GM04503 (cell line): ENCODE results near the gene ADAMTS1.

ENCODE experiments used
- DNase-seq: peaks from one replicate; pipeline ENCODE4 v3.0.0-alpha.2; 2012; ENCODE audit warnings: low read depth

The ADAMTS1 gene

DNA sequence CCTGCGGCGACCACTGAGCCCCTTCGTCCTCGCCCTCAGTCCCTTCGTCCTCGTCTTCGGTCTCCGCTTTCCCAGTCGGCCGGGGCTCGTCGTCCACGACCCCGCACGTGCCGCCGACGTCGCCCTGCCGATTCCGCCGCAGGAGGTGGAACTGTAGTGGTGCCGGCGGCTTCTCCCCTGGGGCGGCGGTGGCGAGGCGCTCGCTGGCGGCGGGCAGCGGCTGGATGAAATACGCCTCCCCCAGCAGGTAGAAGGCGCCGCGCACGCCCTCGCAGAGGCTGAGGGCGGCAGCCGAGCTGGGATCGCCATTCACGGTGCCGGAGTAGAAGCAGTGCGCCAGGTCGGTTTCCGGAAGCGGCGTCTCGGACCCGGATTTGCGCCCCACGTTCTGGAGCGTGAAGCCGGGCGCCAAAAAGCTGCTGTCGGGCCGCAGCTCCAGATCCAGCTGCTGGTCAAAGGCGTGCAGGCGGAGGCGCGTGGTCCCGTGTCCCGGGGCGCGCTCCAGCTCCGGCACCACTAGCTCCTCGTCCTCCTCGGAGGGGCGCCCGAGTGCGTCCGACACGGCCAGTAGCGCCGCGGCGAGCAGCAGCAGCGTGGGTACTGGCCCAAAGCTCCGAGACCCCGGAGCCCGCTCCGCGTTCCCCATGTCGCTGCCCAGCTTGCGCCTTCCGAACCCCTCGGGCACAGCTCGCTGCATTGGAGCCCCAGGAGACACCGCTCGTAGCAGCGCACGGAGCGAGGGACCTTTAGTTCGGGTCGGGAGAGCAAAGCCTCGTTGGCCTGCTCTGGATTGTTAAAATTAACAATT lies 747 bp downstream of the ADAMTS1 start:
- no peak for DNase-seq

DNA sequence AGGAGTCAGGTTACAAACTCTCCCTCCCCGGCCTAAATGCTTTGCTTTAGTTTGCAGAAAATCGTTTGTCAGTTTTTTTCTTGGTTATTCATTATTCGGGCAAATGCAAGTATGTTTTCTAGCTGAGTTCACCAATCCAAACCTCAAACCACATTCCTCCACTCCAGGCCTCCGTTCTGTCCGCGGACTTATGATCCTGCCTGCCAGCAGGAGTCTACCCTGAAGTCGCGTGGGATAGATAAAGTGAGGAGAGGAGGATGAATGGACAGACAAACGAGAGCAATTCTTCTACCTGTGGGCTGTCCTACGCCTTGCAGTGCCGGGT lies 1.3 kb downstream of the ADAMTS1 start:
- peak; percentile 22 for DNase-seq

DNA sequence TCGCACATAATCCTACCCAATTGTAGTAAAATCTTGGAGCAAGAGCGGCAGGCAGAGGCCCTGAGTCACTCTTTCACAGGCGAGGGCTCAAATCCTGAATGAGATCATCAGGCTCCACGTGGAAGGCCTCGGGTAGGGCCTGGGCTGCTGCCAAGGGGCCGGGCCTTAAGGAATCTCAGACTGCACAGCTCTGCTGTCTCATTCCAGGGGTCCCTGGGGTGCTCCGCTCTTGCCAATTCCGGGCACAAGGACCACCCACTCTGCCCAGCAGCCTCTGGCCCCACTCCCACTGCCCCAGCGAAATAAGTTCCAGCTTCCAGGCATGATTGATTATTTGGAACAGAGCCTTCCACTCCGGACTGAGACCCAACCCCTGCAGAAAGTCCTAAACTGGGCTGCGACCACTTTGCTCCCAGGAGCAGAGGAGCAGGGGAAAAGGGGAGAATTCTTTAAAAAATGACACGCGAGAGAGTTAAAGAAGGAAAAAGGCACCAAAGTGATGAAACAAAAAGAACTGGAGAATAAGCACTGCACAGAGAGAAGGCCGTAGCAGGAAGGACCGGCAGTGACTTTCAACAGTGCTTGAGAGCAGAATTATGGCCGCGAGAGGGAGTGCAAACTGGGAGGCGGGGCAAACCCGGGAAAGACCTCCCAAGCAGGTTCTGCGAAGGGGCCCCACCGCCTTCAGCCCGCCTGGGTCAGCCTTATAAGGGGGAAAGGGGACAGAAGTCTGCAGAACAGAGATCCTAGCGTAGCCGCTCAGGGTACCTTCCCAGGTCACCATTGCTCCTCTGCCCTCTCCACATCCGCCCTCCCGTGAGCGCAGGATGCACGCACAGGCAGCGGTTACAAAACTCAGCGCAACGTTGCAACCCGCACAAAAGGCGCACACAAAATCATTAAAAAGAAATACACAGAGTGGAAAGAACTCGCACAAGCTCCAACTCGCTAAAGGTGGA lies 2.0 kb downstream of the ADAMTS1 start:
- peak; percentile 81 for DNase-seq

DNA sequence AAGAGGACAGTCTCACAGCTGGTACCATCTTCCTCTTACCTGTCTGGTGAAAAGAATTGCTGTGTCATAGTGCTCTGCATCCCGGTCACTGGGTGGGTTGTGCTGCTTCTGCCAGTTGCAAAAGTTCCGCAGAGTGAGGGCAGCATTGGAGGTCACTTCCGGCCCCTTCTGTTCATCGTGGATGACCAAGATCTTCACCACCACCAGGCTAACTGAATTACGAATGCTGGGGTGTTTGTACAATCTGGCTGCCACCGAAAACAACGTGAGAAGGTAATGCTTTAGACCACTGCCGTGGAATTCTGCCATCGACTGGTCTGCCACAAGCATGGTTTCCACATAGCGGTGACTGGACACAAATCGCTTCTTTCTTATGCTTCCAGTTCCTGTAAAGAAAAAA lies 2.9 kb downstream of the ADAMTS1 start:
- peak; percentile 29 for DNase-seq

DNA sequence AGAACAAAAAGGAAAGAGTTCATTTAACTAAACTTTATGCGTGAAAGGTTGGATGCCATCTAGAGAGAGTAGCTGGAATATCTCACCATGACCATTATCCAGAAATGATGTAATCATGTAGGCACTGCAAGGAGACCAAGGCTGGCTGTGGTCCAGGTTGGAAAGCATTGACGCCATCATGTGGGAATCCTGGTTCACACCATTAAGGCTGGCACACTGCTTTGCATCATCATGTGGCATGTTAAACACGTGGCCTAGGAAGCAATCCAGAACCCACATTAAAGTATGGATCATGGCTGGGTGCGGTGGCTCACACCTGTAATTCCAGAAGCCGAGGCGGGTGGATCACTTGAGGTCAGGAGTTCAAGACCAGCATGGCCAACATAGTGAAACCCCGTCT lies 4.3 kb downstream of the ADAMTS1 start:
- peak; percentile 54 for DNase-seq

DNA sequence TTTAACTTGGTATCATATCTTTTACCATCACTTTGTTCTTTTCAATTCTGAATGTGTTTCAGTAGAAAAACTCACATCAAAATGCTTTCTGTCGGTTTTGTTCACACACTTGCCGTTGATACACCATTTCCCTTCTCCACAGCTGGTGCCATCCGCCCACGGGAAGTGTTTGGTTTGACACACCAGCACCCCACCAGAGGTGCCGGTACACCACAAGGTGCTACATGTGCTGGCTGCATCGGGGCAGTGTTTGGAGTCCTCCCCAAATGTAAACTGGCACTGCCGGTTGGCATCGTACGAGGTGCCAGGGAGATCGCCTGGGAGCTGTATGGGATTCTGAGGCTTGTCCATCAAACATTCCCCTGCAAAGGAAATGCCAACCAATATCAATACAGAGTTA lies 5.0 kb downstream of the ADAMTS1 start:
- no peak for DNase-seq

DNA sequence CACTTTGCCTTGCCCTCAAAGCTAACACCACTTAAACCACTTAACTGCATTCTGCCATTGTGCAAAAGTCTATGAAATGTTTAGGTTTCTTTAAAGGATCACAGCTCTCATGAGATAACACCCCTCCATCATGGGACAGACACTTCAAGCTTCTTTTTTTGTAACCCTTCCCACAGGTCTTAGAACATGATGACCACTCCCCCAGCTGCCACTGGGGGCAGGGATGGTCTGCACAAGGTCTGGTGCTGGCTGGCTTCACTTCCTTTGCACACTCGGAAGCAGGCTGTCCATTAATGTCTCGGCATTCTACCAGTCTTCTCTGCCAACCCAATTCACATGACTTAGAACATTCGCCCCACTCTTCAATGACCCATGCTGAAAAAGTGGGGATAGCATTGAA lies 7.7 kb downstream of the ADAMTS1 start:
- no peak for DNase-seq

DNA sequence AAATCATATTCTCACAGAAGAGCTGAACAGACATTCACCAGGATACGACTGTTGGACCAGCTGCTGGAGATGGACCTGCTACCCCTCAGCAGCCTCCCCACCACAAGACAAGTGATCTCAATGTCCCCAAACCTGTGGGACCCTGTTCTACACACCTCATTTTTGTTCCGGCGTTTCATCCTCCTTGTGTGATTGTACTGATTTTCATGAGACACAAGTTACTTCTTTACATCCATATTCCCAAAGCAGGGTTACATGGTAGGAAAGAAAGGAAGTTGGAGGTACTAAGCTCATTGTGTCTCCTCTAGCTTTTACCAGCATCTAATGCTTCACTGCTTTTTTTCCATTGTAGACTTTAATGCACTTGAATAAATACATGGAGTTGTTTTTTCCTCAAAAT lies 8.7 kb downstream of the ADAMTS1 start:
- no peak for DNase-seq

DNA sequence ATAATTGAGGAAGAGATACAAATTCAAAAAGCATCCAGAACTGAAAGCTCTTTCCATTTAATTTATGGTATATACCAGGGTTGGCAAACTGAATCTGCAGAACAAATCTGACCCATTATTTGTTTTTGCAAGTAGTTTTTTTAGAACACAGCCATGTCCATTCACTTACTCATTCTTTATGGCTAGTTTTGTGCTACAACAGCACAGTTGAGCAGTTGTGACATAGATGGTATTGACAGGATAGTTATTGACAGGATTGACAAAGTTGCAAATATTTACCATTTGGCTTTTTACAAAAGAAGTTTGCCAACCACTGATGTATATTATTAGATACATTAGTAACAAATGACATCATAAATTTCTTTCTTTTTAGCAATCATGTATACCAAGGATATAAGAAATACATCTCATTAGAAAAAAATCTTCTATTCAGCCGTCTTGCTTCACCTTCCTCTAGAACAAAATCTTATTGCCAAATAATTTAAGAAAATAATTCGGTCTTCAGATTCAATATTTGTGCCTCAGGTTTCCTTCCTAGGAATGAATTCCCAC lies 9.4 kb downstream of the ADAMTS1 start:
- DNase-seq = no peak

DNA sequence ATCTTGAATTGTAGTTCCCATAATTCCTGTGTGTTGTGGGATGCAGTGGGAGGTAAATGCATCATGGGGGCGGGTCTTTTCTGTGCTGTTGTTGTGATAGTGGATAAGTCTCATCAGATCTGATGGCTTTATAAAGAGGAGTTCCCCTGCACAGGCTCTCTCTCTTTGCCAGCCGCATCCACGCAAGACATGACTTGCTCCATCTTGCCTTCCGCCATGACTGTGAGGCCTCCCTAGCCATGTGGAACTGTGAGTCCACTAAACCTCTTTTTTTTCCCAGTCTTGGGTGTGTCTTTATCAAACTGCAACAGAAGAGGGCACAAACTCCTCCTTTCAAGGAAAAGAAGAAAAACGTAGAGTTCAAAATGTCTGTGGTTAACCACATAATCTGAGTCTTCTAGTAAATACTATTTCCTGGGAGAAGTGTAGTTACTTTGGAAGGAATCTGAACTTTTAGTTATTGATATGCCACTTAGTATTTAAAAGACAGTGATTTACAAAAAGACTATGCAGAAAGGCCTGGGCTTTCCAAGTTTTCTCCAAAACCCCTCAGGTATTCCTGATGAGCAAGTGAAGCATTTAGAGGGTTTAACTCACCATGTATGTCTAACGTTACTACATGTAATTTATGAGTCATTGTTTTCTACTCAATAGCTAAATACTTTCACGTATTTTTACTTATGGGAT lies 10.0 kb downstream of the ADAMTS1 start:
- peak; percentile 78 for DNase-seq

DNA sequence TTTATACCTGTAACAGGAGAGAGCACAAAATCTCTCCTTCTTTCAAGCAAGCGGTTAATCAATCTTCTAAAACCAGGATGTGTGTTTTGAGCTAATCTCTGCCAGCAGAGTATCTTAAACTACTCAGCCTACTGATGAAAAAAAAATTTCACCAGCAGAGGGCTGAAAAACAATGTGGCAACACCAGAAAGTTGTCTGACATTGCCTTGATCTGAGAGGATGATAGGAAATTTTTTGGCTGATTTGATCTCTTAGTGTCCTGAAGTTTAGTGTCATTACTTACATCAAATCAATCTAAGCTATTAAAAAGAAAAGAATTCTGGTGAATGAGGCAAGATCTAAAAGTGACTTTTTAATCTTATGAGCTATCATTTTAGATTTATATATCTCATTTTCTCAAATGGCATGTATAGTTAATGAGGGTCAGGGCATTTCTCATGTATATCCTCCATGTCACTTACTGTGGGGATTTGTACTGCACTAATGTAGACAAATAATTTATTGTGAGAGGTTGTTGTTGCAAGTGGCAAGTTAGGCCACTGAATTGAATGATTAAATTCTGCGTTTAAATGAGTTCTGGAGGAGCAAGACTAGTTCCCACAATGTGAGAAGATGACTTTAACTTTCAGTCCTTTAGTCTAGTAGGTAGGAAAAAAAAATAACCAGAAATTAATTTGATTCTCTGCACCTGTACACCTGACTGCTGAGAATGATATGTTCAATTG lies 10.9 kb downstream of the ADAMTS1 start:
- DNase-seq = no peak

DNA sequence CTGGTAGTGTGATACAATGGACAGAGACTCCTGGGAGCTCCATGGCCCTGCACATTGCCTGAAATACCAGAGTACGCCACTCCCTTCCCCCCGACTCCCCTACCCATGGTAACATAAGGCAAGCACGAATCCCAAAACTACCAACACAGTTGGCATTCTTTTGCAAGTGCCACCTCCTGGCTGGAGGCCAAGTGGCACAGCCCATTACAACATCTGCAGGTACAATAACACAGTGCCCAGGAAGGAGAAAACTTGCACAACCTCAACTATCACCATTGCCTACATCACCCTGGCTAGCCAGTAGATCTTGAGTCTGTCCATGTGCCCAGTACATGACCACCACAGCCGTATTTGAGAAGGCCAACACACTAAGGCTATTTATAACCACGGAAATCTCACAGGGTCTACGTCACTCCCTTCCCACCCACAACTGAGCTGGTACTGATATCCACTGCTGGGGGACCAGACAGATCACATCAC lies 11.7 kb downstream of the ADAMTS1 start:
- DNase-seq = no peak

DNA sequence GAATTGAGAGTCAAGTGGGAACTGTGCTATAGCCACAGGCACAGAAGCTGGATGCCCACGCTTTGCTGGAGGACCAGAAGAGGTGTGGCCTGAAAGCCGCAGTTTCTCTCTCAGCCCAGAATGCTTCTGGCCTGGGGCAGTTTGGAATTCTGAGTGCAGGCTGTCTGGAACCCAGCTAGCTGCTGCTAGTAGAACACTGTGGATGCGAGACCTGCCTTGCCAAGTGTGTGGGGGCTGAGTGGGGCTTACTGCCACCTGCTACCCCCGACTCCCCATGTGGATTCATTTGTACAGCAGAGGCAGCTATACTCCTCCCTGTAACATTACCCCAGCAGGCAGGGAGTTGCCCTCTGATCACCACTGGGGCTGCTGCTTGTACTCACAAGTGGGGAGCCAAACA lies 12.2 kb downstream of the ADAMTS1 start:
- no peak for DNase-seq

DNA sequence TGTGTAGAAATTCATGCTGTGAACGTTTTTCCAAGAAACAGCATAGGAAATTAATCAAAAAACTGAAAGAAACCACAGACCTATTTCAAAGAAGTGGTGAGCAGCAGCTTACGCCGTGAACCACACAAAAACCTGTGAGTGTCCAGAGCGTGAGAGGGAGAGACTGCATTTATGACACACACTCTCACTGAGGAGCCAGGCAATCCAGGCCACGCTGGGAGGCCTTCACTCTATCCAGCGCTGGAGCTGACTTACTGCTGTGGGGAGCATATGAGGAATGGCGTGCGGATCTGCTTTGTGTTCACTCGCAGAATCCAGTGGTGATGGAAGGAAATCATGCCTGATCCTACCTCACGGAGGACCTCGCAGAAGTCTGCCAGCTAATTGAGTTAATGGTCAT lies 12.7 kb downstream of the ADAMTS1 start:
- DNase-seq = no peak

DNA sequence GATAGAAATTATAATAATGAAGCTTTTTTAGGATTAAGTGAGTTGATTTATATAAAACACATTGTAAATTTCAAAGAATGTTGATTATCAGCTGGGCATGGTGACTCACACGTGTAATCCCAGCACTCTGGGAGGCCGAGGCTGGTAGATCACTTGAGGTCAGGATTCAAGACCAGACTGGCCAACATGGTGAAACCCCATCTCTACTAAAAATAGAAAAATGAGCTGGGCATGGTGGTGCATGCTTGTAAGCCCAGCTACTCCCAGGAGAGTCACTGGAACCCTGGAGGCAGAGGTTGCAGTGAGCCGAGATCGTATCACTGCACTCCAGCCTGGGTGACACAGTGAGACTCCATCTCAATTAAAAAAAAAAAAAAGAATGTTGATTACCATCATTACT lies 18.4 kb downstream of the ADAMTS1 start:
- DNase-seq = no peak

DNA sequence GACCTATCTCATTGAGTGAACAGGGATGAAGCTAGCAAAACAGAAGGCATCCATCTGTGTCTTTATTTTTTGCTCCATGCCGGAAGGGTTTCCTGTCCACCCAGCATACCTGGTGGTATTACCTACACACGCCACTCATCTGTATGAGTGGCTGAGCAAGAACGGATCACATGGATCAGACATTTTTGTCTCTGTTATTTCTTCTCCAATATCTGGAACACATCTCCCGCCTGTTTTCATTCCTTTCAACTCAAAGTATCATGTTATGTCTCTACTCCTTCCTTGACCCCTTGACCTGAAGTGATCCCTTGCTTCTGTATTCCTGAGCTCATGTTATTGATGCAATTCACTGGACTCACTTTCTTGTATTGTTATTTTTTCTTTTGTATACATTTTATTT lies 24.7 kb downstream of the ADAMTS1 start:
- no peak for DNase-seq

DNA sequence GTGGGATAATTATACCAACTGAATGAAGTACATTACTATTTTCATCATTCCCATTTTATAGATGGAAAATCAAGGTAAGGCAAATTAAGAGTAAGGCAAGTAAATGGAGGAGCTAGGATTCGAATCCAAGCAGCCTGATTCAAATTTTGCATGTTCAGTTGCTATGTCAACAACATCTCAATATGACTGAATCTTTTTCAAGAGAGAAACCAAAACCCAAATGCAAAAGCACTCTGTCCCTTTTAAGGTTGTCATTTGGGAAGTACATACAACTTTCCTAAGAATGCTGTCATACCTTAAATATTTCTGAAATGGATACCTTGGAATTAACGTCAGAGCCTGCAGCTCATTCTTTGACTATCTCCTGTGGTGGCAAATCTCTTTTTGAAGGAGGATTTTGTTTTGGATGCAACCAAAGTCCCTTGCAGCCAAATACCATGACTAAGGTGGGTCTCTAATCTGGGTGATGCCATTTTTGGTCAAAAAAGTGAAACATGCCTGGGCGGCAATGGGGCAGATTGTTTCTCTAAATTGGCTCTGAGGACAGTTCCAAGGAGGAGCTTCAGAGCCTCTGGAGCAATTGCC lies 25.4 kb downstream of the ADAMTS1 start:
- DNase-seq = no peak

DNA sequence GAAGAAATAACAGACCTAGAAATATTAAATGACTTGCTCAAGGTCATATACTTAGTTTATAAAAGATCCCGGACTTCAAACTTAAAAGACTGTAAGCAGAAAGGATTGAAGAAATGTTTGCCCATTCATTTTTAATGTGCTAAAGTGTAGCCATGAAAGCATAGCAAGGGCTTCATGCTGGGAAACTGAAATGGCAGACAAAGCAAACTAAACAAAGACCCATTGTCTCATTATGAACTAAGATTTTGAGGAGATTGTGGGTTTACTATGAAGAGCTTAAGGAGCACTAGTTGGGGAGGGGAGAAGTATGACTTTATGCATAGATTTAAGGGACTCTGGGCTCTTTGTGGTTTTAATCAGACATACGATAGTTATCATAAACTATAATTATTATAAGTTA lies 26.3 kb downstream of the ADAMTS1 start:
- no peak for DNase-seq

DNA sequence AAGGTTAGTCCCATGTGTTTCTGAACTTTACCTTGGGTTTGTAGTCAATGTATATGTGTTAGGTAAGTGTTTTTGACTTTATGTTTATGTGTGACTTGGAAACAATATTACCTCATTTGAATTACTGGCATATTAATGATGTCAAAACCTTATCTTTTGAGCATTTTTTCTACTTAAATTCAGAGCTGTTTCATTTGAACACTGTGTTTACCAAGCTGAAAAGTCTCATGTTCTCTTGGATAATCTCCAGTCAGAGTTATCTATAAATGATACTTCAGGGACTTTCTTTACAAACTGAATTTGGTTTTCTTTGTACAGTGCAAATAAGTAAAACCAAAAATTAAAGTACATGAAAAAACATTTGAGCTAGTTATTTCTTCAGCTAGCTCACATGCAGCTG lies 30.0 kb downstream of the ADAMTS1 start:
- no peak for DNase-seq

DNA sequence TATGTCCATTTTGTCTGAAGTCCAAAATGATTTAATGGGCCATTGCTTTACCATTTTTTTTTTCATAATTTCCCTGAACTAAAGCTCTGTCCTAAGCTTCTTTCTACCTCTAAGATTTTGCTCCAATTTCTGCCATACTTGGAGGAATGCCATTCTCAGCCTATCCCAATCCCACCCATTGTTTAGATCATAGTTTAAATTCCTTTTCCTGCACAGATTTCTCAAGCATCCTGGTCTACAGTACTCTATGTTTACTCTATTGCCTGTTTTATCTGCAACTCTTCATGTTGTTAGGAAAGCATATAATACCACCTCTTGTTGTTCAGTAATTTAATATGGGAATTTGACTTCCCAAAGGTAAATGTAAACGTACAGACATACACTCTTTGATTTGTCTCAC lies 30.8 kb downstream of the ADAMTS1 start:
- no peak for DNase-seq

DNA sequence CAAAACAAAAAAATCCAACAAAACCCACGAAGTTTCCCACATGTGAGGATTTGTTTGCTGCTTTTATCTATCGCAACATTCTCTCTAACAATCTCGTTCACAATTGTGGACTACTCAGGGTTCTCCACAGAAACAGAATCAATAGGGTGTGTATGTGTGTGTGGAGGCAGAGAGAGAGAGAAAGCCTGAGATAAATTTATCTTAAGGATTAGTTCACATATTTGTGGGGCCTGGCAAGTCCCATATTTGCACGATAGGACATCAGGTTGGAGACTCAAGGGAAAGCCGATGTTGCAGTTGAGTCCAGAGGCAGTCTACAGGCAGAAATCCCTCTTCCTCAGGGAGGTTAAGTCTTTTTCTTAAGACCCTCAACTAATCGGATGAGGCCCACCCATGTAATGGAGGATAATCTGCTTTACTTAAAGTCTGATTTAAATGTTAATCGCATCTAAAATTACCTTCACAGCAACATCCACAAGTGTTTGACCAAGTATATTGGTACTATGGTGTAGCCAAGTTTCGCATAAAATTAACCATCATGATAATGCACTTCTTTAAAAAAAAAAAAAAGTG lies 31.7 kb downstream of the ADAMTS1 start:
- DNase-seq = no peak
